Hippocampal formation (tissue), 2 donors: Measurements from ENCODE around the gene ARF5.
"Not testable (repeated sequence)": the region's sequence is repeated elsewhere in the genome, so short reads cannot be mapped to it uniquely, and the experiment has no call there.

Experiments
- DNase-seq, 2 donors: peaks; one replicate each; lab custom pipeline; 2025; lab: John Stamatoyannopoulos, UW

The ARF5 gene

DNA sequence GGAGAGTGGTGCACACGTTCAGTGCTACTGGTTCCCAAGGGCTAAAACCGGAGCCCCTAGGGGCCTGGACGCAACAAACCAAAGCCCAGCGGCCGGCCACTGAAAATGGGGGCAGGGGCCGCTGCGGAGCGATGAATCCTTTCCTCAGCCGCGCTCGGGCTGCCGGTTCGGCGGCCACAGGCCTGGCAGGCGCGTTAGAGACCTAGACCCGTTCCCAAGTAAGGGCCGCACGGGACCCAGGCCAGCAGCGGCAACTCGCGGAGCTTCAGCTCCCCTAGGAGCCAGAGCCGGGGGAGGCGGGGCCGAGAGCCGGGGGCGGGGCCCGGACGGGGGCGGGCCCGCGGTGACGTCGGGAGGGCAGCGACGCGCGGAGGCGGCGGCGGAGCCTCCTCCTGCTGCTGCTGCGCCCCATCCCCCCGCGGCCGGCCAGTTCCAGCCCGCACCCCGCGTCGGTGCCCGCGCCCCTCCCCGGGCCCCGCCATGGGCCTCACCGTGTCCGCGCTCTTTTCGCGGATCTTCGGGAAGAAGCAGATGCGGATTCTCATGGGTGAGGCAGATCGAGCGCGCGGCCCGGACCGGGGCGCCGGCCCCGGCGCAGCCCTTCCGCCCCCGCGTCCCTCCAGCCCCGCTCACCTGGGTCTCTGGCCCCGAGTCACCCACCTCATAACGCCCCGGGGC is at the start of gene ARF5:
Gene ARF5, plus strand, starts transcription at position 393 of the 678 bp plus-strand sequence. Its CDS starts 88 bp downstream, at position 481.
- peak; percentile 86 to 88 for DNase-seq

DNA sequence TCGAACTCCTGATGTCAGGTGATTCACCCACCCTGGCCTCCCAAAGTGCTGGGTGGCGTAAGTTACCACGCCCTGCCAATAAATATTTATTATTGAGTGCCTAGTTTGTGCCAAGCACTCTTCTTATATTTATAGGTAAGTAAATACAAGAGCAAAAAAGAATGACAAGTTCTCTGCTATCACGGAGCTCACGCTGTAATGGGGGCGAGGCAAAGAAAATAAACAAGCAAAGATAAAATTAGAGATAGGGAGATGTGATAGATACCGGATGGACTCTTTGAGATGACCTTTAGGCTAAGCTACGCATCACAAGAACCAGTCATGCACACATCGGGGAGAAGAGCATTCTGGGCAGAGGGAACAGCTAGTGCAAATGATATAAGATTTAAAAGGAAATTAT is 49.1 kb upstream of the ARF5 start:
- no peak for DNase-seq

DNA sequence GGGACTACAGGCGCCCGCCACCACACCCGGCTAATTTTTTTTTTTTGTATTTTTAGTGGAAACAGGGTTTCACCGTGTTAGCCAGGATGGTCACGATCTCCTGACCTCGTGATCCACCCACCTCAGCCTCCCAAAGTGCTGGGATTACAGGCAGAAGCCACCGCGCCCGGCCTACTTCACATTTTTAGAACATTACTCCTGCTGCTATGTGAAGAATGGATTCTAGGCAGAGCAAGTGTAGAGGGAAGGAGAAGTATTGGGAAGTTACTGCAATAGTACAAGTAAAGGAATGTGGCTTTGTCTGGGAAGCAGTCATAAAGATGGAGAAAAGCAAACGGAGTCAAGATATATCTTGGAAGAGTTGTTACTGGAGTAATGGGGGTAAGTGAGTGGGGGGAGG is 47.8 kb upstream of the ARF5 start:
- not testable (repeated sequence) for DNase-seq

DNA sequence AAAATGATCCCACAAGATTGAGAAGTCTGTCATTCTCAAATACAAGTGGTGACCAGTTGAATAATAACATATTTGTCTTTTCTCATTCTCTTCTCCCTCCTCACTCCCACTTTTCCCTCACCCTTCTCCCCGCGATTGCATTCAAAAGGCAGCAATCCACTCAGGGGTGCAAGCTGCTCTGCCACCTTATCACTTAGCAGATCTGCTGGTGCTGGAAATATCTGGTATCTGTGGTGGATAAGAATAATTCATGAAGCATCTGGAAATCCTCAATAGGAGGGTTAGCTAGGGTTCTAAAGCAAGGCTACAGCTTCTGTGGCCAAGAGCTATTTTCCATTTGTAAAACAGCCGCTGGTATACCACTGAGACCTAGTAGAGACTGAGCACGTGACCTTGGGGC is 46.7 kb upstream of the ARF5 start:
- DNase-seq, result no peak

DNA sequence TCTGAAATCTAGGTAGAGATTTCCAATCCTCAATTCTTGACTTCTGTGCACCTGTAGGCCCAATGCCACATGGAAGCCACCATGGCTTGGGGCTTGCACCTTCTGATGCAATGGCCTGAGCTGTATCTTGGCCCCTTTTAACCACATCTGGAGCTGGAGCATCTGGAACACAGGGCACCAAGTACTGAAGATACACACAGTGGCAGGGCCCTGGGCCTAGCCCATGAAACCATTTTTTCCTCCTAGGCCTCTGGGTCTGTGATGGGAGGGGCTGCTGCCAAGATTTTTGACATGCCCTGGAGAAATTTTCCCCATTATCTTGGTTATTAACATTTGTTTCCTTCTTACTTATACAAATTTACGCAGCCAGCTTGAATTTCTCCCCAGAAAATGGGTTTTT is 41.9 kb upstream of the ARF5 start:
- DNase-seq, result no peak

DNA sequence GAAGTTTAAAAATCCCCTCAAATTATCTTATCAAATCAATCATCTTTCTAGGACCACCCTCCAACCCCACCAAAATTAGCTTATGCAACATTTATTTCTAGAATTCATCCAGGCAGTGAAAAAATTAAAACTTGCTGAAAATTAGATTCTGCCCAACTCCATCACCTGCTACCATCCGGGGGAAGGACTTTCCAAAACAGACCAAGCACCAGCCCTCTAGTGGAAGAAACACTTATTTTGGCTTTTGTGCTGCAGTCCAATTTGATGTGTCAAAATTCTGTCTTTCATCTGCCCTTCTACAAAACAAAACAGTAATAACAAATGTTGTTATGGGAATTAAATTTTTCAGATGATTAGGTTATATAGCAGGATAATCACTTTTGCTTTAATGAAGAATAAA is 38.0 kb upstream of the ARF5 start:
- DNase-seq, result no peak

DNA sequence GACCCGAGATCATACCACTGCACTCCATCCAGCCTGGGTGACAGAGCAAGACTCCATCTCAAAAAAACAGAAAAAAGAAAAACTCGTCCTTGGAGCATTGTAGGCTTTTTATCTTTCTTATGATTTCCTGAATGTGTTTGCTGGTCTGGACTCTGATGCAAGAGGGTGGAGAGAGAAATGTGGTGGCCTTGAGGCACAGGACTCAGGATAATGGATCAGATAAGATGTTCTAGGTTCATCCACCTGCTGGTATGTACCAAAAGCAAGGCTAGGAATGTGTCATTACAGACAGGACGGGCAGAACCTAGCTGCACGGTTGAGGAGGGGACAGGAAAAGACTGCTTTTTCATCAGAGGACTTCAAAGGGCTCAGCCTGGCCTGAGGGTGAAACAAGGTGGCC is 36.3 kb upstream of the ARF5 start:
- DNase-seq, result no peak

DNA sequence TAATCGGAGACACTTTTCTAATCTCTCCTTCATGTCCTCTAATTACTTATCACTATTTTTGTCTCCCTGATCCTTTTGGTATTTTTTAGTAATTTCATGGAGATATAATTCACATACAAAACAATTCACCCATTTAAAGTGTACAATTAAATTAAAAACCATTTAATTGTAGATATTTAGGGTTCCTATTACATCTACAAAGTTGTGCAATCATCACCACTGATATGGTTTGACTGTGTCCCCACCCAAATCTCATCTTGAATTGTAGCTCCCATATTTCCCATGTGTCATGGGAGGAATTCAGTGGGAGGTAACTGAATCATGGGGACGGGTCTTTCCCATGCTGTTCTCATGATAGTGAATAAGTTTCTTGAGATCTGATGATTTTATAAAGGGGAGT is 31.8 kb upstream of the ARF5 start:
- DNase-seq, result no peak

DNA sequence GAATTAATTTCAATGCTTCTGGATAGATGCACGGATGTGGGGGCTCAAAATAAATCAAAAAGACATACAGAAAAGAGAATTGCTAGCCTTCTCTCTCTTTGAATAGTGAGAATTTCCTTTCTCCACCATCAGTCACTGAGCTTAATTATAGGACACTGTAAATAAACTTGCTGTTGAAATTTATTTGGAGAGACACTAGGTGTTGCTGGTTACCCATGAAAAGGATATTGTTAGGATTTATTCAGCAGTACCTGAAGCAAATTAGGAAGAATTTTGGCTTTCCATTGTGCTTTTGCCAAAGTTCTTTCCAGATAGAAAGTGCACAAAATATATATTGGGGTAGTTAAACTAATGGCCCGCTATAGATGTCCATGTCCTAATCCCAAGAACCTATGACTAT is 30.4 kb upstream of the ARF5 start:
- DNase-seq, result no peak

DNA sequence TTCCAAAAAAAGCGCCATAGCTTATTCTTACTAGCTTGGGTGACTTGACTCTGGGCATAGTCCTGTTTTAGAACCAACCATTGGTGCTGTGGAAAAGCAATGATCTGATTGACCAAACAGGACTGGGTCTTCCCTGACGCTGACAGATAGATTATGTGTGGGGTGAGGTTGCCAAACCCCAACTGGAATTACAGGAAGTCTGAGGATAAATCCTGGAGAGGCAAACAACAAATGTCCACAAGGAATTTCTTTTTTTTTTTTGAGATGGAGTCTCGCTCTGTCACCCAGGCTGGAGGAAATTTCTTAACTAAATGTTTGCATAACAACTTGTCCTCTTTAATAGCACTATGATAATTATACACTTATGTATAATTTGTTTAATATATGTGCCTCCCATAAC is 22.0 kb upstream of the ARF5 start:
- DNase-seq, result no peak

DNA sequence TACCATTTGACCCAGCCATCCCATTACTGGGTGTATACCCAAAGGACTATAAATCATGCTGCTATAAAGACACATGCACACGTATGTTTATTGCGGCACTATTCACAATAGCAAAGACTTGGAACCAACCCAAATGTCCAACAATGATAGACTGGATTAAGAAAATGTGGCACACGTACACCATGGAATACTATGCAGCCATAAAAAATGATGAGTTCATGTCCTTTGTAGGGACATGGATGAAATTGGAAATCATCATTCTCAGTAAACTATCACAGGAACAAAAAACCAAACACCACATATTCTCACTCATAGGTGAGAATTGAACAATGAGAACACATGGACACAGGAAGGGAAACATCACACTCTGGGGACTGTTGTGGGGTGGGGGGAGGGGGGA is 20.2 kb upstream of the ARF5 start:
- DNase-seq, result not testable (repeated sequence)

DNA sequence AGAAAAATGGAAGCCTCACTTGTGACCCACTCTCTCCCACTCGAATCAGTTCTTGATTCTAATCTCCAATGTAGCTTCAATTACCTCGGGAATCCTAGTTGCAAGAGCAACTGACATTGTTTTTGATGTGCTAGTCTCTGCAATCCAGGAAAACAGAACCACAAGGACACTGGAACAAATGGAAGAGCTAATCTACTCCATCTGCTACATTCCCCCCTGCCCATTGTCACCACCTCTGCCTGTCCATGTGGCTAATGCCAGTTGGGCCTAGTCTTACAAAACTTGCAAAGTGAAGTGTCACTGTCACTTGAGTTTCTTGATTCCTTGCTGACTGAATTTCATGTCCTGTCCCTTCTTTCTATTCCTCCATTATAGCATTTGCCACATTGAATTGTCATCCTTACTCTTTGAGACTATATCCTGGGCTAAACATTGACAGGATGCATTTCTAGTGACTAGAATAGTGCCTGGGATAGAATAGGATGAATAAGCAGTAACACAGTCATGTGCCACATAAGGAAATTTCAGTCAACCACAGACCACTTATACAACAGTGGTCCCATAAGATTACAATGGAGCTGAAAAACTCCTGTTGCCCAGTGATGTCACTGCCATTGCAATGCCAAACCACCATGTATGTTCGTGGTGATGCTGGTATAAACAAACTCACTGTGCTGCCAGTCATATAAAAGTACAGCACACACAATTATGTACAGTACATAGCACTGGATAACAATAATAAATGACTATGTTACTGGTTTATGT is 16.3 kb upstream of the ARF5 start:
- no peak for DNase-seq

DNA sequence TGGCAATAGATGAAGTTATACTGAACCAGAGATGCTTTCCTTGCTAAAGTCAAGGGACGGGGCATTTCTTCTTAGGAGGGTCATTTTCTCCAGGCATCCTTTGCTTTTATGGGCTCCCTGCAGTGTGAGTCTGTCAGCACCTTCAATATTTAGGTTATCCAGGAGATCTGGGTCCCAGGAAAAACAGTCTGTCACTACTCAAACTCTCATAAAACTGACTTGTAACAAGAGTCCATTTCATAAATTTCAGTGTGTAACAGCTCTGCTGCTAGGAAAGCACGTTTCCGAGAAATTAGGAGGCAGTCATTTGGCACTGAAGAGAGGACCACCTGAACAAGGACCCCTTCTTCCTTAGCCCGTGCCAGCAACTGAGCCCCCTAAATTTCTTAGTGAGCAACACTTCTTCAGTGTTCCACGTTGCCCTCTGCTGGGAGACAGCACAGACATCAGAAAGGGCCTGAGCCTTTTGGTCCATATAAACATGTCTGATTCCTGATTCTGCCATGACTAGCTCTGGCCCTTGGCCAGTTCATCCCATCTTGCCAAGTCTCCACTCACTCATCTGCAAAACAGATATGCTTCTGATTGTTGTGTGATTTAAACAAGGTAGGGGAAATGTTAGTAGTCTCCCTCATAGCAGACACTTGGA is 10.1 kb upstream of the ARF5 start:
- DNase-seq, result no peak

DNA sequence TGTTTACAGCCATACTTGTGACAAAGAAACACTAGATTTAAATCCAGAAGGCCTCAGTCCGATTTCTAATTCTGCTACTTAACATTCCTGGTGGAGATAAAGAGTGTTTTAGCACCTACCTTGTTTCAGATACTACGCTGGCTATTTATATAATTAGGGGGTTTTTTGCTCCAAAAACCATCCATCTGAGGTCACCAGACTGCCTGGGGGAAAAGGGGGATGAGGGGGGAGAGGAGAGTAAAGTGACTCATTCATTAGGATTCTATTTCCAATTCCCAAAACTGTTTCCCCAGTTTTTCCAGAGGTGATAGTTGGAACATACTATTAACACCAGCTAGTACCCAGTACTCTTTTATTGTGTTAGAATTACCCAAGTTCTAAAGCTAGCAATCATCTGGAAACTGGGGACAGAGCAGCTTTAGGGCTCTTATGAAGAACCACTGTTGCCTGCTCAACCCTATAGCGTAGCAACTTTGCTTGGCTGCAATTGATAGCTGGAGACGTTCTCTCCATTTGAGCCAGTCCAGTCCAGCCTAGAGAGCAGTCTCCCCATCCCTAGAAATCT is 9.4 kb upstream of the ARF5 start:
- DNase-seq, result no peak

DNA sequence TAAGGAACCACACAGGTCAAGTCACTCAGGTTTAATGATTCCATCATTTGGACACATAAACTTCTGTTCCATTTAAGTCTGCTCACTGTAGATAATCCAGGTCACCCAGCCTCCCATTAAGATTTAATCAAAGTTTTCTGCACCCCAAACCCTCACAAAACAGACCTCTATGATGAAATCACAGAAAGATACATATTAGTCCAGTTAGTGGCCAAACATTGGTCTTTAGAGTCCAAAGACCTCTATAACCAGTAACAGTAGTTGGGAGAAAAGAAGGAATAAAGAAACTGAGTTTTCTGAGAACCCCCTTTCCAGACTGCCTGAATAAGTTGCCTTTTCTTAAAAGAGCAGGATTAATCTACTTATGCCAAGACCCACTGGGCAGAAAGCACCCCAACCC is 7.6 kb upstream of the ARF5 start:
- no peak for DNase-seq

DNA sequence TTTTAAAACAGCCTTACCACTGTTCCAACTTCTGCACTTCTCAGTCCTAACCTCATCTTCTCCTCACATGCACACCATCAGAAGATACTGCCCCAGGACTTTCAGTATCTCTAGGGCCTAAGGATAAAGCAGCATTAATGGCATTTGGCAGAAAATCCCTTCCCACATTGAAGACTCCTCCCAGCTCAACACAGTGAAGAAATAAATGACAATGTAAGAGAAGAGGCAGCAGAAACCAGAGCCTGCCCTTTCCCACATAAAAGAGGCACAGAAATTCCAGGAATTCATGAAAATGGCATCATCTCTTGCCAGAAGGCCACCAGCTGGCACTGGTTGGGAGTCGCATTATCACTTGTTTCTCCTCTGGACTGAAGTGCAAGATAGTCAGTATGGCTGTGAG is 6.5 kb upstream of the ARF5 start:
- DNase-seq, result no peak

DNA sequence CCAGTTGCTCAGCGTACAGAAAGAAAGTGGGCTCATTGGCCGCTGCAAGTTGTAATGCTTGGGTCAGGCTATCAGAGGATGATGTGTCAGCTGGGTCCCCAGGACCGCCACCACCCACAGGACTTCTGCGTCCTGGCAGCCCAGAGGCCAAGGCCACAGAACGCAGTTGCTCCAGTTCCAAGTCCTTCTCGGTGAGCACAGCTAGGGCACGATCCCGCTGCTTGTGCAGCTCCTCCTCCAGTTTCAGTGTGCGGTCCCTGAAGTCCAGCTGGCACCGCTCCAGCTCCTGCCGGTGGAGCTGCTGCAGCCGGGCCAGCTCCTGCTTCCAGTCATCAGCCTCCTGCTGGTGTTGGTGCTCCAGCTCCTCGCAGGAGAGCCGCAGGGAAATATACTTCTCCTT is 5.8 kb upstream of the ARF5 start:
- no peak for DNase-seq

DNA sequence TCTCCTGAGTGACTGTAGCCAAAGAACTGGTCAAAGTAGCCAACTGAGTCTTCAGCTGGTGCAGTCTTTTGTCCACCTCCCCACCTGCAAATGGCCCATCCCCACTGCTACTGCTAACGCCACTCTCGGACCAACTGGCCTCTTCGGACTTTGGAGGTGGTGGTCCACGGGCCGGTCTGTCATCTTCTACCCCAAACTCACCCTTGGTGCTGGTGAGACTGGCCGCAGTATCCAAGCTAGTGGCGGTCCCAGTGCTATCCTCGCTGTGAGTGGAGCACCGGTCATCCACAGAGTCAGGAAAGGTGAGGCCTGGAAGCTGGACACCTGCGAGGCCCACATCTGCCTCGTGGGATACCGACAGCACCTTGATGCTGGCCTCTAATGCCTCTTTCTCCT is 3.6 kb upstream of the ARF5 start:
- DNase-seq, result no peak

DNA sequence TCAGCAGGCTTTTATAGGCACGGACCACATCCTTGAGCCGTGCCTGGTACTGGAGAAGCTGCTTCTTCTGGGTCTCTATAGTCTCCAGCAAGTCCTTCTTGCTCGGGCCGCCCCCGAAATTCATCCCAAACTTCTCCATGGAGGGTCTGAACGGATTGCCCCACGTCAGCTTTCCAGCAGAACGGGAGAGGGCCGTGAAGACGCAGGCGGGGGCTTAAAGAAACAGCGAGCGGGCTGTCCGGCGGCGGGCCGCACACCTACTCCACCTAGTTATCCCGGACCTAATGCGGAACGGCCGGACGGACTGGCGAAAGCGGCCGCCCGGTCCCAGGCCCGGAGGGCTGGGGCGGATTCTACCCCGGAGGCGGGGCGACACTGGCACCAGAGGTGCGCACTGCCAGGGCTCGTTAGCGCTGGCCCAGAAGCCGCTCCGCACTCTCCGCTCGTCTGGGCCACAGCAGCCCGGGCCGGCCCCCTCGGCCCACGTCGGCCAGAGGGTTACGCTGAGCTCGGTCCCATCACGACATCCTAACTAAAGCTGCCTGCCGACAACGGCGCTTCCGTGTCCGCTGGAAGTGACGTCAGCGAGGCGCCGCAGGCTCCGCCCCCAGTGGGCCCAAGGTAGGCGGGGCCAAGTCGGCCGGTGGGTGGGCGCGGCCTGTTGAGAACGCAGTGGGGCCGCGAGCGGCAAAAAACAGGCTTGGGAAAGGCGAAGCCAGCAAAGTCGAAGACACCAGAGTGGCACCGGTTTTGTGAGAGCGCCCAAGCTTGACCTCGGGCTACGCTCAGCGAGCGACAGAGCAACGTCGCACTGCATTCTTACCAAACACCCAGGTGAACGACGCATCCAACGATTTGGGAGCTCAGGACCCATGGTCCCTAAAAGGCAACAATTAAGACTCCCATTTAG is 2.9 kb upstream of the ARF5 start, which contains the start of gene GCC1:
Gene GCC1, minus strand, starts transcription at position 553 of the 910 bp plus-strand sequence. Its CDS starts 414 bp downstream, at position 139.
- peak; percentile 86 to 89 for DNase-seq

DNA sequence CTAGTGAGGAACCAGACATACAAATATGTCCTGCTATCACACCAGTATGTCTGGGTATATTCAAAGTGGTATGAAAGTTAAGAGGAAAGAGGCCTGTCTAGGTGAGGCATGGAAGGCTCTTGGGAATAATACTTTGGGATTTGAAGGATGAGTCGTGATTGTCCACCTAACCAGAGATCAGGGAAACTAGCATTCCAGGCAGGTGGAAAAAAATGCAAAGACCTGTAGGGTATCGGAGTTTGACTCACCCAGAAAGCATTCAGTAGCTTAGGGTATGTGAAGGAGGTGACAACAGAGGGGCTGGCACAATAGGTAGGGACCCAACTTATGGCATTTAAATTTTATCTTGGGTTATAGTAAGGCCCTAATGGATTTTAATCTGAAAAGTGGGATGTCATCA is 1.9 kb upstream of the ARF5 start:
- DNase-seq, result no peak

DNA sequence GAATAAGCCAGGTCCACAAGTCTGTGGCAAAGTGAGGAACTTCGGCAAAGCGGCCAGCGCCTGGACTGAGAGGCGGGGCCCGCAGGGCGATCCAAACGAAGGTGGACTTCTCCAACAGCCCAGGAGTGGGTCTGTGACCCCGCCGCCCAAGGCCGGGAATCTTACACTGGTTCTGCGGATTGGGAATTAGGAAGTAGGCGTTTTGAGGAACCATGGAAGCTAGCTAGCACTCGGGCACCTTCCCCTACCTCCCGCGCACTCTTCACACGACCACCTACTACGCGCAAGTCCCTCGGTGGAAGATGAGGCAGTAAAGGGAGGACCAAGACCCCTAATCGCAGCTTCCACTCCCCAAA is 570 bp upstream of the ARF5 start:
- no peak for DNase-seq
